Psoas muscle (tissue), 8 donors: ENCODE results near the gene USP37. TPM values are rescaled to one million over a fixed set of nuclear protein-coding genes. Genes with fewer than 3 reads are reported as not detected.

Experiments
- ATAC-seq, 4 donors: fragments of 200-7000 bp; cut with Tn5 transposase; one replicate each; pipeline ENCODE4 v1.9.1; 2020; ENCODE audit warnings: moderate library complexity in 3 of 4, mild to moderate bottlenecking in 2 of 4
- DNase-seq, 2 donors: peaks; one replicate each; pipeline ENCODE4 v3.0.0-alpha.2; 2020
- H3K27ac ChIP-seq: fragments of 200-600 bp; one replicate; pipeline ENCODE4 v1.8.0; 2022
- H3K27me3 ChIP-seq, 3 donors: fragments of 200-600 bp in 1 of 3; one replicate each; pipeline versions ENCODE4 v1.6.1 to v1.8.0; 2013 to 2022; ENCODE audit warnings: low read length in 2 of 3, mild to moderate bottlenecking in 2 of 3, moderate library complexity in 1 of 3; ENCODE audit not compliant: insufficient read depth in 3 of 3
- H3K36me3 ChIP-seq, 2 donors: fragments of 200-600 bp in 1 of 2; one replicate each; pipeline versions ENCODE4 v1.6.1 to v1.8.0; 2013 to 2022; ENCODE audit warnings: low read depth in 1 of 2, mild to moderate bottlenecking in 1 of 2, moderate library complexity in 1 of 2; ENCODE audit not compliant: insufficient read depth in 1 of 2
- H3K4me1 ChIP-seq: fragments of 200-600 bp; one replicate; pipeline ENCODE4 v1.8.0; 2022
- H3K4me3 ChIP-seq: fragments of 200-600 bp; one replicate; pipeline ENCODE4 v1.8.0; 2022; ENCODE audit warnings: mild to moderate bottlenecking
- H3K9me3 ChIP-seq: fragments of 200-600 bp; one replicate; pipeline ENCODE4 v1.8.0; 2022
- CTCF ChIP-seq: fragments of 200-600 bp; IDR thresholded peaks from one replicate; pipeline ENCODE4 v1.8.0; 2022; ENCODE audit warnings: antibody characterized with exemption
- WGBS, 3 donors: extraction: QIAGEN DNeasy Blood & Tissue Kit; methylation state at CpG; one replicate each; pipeline versions ENCODE4 v1.1.6 to v1.1.7; 2013; 5-methylcytosine and 5-hydroxymethylcytosine counted together
- intact Hi-C, 2 donors: fragments of 100-400 bp; cut with DNase I; formaldehyde crosslinking; loops; one replicate each; pipeline versions ENCODE4 v1.11.0 to v1.14.2; 2022
- polyA plus RNA-seq, 3 donors: library from polyadenylated mRNA; stranded (reverse); fragments of 200-250 nt; gene quantifications; one replicate each; pipeline ENCODE4 v1.2.3, GENCODE V29; 2013
- total RNA-seq, 4 donors: library from RNA; stranded (reverse); fragmentation: NEBNext Ultra II Directional in 2 of 4; extraction: Animal tissue kit (Norgen Biotek cat#: 25700) in 2 of 4; gene quantifications; one replicate each; pipeline versions ENCODE4 v1.2.1 to v1.2.4, GENCODE V29; 2021 to 2023
- donor health status: healthy with polysubstance abuse.
- donor health status: DM: no; HTN: no; CAD: no; lungs with moderate emphysema.
- donor health status: Bipolar disorder and iron deficiency.
- donor health status: healthy.
- donor health status: DM: yes; HTN: yes; CAD: no.
- donor health status: DM: no; HTN: no; CAD: no.
- donor health status: DM: no; HTN: no; CAD: no.
- donor health status: DM: yes; HTN: yes; CAD: no.

The USP37 gene
- total and polyA plus RNA-seq, 7 donors, result 2.1 to 10.0 (median 6.3) TPM

- WGBS, 3 donors, result 88 to 91% (median 88%) methylated on average over 8 of the region's 8 CpGs
- intact Hi-C loops, result no loop called here
- no peaks in the 10 kb centered on the region for H3K36me3 ChIP-seq
- no peaks in the 10 kb centered on the region for H3K4me1 ChIP-seq
- H3K9me3 ChIP-seq, result no peaks in the 10 kb centered on the region
- ATAC-seq, result no peak
- no peak for TF ChIP-seq CTCF
- H3K27me3 ChIP-seq, result no peaks in the 10 kb centered on the region
- peak in 1 of 2 donors; percentile 28 for DNase-seq
- no peak overlapping the region for H3K4me3 ChIP-seq
- no peak overlapping the region for H3K27ac ChIP-seq
Observed at GRCh38 chr2:218432676-218433365, 135.3 kb downstream of the USP37 start.

GRCh38 chr2:218431878-218432277 is 136.3 kb downstream of the USP37 start:
- TF ChIP-seq CTCF, result no peak
- no peaks in the 10 kb centered on the region for H3K27me3 ChIP-seq
- H3K4me3 ChIP-seq, result no peak overlapping the region
- no peaks in the 10 kb centered on the region for H3K4me1 ChIP-seq
- no peaks in the 10 kb centered on the region for H3K9me3 ChIP-seq
- WGBS, 3 donors, result 79 to 93% (median 92%) methylated on average over 9 to 10 of the region's 10 CpGs
- H3K27ac ChIP-seq, result no peak overlapping the region
- ATAC-seq (no peak), DNase-seq (peak in 1 of 2 donors; percentile 23)
- intact Hi-C loops, result no loop called here
- H3K36me3 ChIP-seq, result no peaks in the 10 kb centered on the region

- no peak for TF ChIP-seq CTCF
- DNase-seq (peak in 1 of 2 donors; percentile 25), ATAC-seq (no peak)
- Histone ChIP-seq H3K4me1 (no peaks in the 10 kb centered on the region), H3K4me3 (no peak overlapping the region), H3K27ac (no peak overlapping the region), H3K9me3 (no peaks in the 10 kb centered on the region), H3K27me3 (no peaks in the 10 kb centered on the region), H3K36me3 (no peaks in the 10 kb centered on the region)
- intact Hi-C loops, result no loop called here
- WGBS, 3 donors, result 91 to 92% (median 91%) methylated on average over 11 of the region's 11 CpGs
Observed at GRCh38 chr2:218430721-218431120, 137.4 kb downstream of the USP37 start.

- H3K27ac ChIP-seq, result no peak overlapping the region
- no peaks in the 10 kb centered on the region for H3K36me3 ChIP-seq
- TF ChIP-seq CTCF, result no peak
- no peak overlapping the region for H3K4me3 ChIP-seq
- DNase-seq (peak in 1 of 2 donors; percentile 30), ATAC-seq (no peak)
- no peaks in the 10 kb centered on the region for H3K4me1 ChIP-seq
- WGBS, 3 donors, result 58 to 64% (median 61%) methylated on average over 9 of the region's 9 CpGs
- intact Hi-C loops, result no loop called here
- no peaks in the 10 kb centered on the region for H3K27me3 ChIP-seq
- no peaks in the 10 kb centered on the region for H3K9me3 ChIP-seq
Observed at GRCh38 chr2:218429911-218430692, 138.0 kb downstream of the USP37 start.
